Measurements from ENCODE around the gene SLC52A3. TPM values are rescaled to one million over a fixed set of nuclear protein-coding genes. Genes with fewer than 3 reads are reported as not detected.
A peak's percentile ranks its signal among the peaks of the same experiment; 100 is the strongest.

Gene SLC52A3
- total RNA-seq, 1 experiment from 2014 or later: 7.7 TPM

DNA sequence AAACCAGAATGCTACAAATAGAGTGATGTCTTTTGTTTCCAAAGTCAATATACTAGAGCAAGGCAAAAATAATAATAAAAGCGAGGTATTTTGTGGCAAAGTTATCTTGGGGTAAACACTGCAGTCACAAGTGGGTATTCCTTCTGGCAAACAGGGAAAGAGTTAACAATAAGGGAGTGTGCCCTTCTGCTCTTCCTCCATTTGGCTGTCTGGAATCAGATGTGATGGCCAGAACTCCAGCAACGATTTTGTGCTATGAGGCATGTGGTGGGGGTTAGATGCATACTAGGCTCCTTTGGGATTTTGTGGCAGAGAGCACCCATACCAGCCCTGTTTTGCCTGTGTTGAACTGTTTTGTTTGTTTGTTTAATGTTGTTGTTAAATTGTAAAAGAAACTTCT lies 2.4 kb upstream of the SLC52A3 start:
- DNase-seq (ENCODE audit: low spot score) (no peak), ATAC-seq (no peak)
- ChIA-PET CTCF (interaction anchor here (0.6 kb wide), 1 partner anchor 102 kb away, joined by 3 read pairs; no protein-coding TSS in a partner anchor), POLR2A (no interaction called here)
- Mint-ChIP-seq H3K27me3 (ENCODE audit: low read depth) (no peaks in the 10 kb centered on the region), H3K27ac (no peak overlapping the region), H3K36me3 (peaks cover 16% of the 10 kb centered on the region; the same call in 1 of the 2 replicates), H3K4me1 (peaks cover 26% of the 10 kb centered on the region), H3K9me3 (peaks cover 8% of the 10 kb centered on the region; the same call in 1 of the 2 replicates), H3K4me3 (no peak overlapping the region)
- TF ChIP-seq IRF2 (CRISPR knock-in tag; IDR thresholded peaks at IDR 0.05; ENCODE audit: borderline replicate concordance, low read depth) (no peak), GTF2I (CRISPR knock-in tag; conservative IDR thresholded peaks at IDR 0.05) (peak; percentile 83; the same call in 1 of the 2 replicates)

GRCh38 chr20:766906-767305 lies 1.4 kb downstream of the SLC52A3 start:
- Mint-ChIP-seq H3K27me3 (ENCODE audit: low read depth) (no peaks in the 10 kb centered on the region), H3K4me1 (peaks cover 7% of the 10 kb centered on the region), H3K36me3 (peaks cover 31% of the 10 kb centered on the region), H3K4me3 (no peak overlapping the region), H3K9me3 (peaks cover 8% of the 10 kb centered on the region; the same call in 1 of the 2 replicates), H3K27ac (no peak overlapping the region)
- ChIA-PET CTCF (interaction anchor here (0.6 kb wide), 1 partner anchor 107 kb away, joined by 3 read pairs; no protein-coding TSS in a partner anchor), POLR2A (no interaction called here)
- ATAC-seq (no peak), DNase-seq (ENCODE audit: low spot score) (no peak)
- TF ChIP-seq OVOL2 (CRISPR knock-in tag; IDR thresholded peaks at IDR 0.05; ENCODE audit: borderline replicate concordance): no peak
- no peak for TF ChIP-seq ZBTB21 (CRISPR knock-in tag; IDR thresholded peaks at IDR 0.05; ENCODE audit: borderline replicate concordance)
- TF ChIP-seq ELF4 (CRISPR knock-in tag; IDR thresholded peaks at IDR 0.05; ENCODE audit: low read depth): no peak
- TF ChIP-seq RELA (CRISPR knock-in tag; IDR thresholded peaks at IDR 0.05; ENCODE audit: borderline replicate concordance): no peak
- no peak for TF ChIP-seq ATF1 (CRISPR knock-in tag; IDR thresholded peaks at IDR 0.05)
- no peak for TF ChIP-seq ERG (CRISPR knock-in tag; IDR thresholded peaks at IDR 0.05)
- TF ChIP-seq ZNF138 (CRISPR knock-in tag; conservative IDR thresholded peaks at IDR 0.05): no peak
- TF ChIP-seq ATF3 (CRISPR knock-in tag; conservative IDR thresholded peaks at IDR 0.05): no peak
- TF ChIP-seq E2F4 (CRISPR knock-in tag; IDR thresholded peaks at IDR 0.05; ENCODE audit: borderline replicate concordance, low read depth): no peak

- Mint-ChIP-seq H3K9me3 (peaks cover 3% of the 10 kb centered on the region; the same call in 1 of the 2 replicates), H3K27ac (no peak overlapping the region), H3K27me3 (ENCODE audit: low read depth) (peaks cover 13% of the 10 kb centered on the region), H3K4me1 (peaks cover 10% of the 10 kb centered on the region), H3K4me3 (no peak overlapping the region), H3K36me3 (peaks cover 26% of the 10 kb centered on the region)
- CTCF ChIA-PET: interaction anchor here (1.2 kb wide), 1 partner anchor 15 kb away, joined by 3 read pairs; no protein-coding TSS in a partner anchor
- POLR2A ChIA-PET: no interaction called here
- no peak for DNase-seq (ENCODE audit: low spot score)
- ATAC-seq: no peak
- TF ChIP-seq ZNF263 (CRISPR knock-in tag; IDR thresholded peaks at IDR 0.05; ENCODE audit: low read depth): no peak
- TF ChIP-seq, protein P1, sequence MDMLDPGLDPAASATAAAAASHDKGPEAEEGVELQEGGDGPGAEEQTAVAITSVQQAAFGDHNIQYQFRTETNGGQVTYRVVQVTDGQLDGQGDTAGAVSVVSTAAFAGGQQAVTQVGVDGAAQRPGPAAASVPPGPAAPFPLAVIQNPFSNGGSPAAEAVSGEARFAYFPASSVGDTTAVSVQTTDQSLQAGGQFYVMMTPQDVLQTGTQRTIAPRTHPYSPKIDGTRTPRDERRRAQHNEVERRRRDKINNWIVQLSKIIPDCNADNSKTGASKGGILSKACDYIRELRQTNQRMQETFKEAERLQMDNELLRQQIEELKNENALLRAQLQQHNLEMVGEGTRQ (CRISPR knock-in tag; IDR thresholded peaks at IDR 0.05): no peak
- TF ChIP-seq, protein P2, sequence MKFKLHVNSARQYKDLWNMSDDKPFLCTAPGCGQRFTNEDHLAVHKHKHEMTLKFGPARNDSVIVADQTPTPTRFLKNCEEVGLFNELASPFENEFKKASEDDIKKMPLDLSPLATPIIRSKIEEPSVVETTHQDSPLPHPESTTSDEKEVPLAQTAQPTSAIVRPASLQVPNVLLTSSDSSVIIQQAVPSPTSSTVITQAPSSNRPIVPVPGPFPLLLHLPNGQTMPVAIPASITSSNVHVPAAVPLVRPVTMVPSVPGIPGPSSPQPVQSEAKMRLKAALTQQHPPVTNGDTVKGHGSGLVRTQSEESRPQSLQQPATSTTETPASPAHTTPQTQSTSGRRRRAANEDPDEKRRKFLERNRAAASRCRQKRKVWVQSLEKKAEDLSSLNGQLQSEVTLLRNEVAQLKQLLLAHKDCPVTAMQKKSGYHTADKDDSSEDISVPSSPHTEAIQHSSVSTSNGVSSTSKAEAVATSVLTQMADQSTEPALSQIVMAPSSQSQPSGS (CRISPR knock-in tag; IDR thresholded peaks at IDR 0.05; ENCODE audit: borderline replicate concordance, low read depth): no peak
- TF ChIP-seq, protein P3, sequence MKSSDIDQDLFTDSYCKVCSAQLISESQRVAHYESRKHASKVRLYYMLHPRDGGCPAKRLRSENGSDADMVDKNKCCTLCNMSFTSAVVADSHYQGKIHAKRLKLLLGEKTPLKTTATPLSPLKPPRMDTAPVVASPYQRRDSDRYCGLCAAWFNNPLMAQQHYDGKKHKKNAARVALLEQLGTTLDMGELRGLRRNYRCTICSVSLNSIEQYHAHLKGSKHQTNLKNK (CRISPR knock-in tag; IDR thresholded peaks at IDR 0.05): no peak
- no peak for TF ChIP-seq MYBL2 (CRISPR knock-in tag; IDR thresholded peaks at IDR 0.05)
- TF ChIP-seq, protein P4, sequence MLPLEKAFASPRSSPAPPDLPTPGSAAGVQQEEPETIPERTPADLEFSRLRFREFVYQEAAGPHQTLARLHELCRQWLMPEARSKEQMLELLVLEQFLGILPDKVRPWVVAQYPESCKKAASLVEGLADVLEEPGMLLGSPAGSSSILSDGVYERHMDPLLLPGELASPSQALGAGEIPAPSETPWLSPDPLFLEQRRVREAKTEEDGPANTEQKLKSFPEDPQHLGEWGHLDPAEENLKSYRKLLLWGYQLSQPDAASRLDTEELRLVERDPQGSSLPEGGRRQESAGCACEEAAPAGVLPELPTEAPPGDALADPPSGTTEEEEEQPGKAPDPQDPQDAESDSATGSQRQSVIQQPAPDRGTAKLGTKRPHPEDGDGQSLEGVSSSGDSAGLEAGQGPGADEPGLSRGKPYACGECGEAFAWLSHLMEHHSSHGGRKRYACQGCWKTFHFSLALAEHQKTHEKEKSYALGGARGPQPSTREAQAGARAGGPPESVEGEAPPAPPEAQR (CRISPR knock-in tag; IDR thresholded peaks at IDR 0.05): no peak
- TF ChIP-seq JUN (CRISPR knock-in tag; IDR thresholded peaks at IDR 0.05): no peak
- TF ChIP-seq FOXP1 (CRISPR knock-in tag; IDR thresholded peaks at IDR 0.05; ENCODE audit: borderline replicate concordance): no peak
- no peak for TF ChIP-seq ZNF532 (CRISPR knock-in tag; IDR thresholded peaks at IDR 0.05; ENCODE audit: borderline replicate concordance)
- no peak for TF ChIP-seq NR2C2 (CRISPR knock-in tag; IDR thresholded peaks at IDR 0.05)
Measured at GRCh38 chr20:764255-764654, 4.0 kb downstream of the SLC52A3 start.

Measured in WTC11 (cell line).